ENCODE measurements around the gene KCNJ12. TPM values are rescaled to one million over a fixed set of nuclear protein-coding genes. Genes with fewer than 3 reads are reported as not detected.

Gene KCNJ12
- total and polyA plus RNA-seq, 2 of the 4 experiments (the other 2 are of a cell fraction), result under 0.01 to 0.10 TPM

GRCh38 chr17:21400816-21401593 lies 24.8 kb downstream of the KCNJ12 start:
- no peak overlapping the region for H2BK15ac ChIP-seq (ENCODE audit: low read depth, low read length)
- no peak overlapping the region for H3K4me3 ChIP-seq (ENCODE audit: insufficient read depth, low read depth, low read length)
- H4K20me1 ChIP-seq (ENCODE audit: insufficient read depth, low read length), result no peaks in the 10 kb centered on the region
- WGBS, 2 experiments (ENCODE audit: extremely low coverage in 2 of 2, insufficient read length in 1 of 2), result 67% methylated on average over 3 of the region's 15 CpGs; no CpG with 5 or more reads in 1 of the 2 experiments
- in situ Hi-C loops (cut with MboI; ENCODE audit: low sequenced_read_pairs) (no loop called here), intact Hi-C loops (cut with micrococcal nuclease) (no loop called here), dilution Hi-C loops (cut with HindIII; ENCODE audit: low sequenced_read_pairs, unreplicated experiment) (no loop called here)
- H3K9me3 ChIP-seq (ENCODE audit: control insufficient read depth, insufficient read depth, low read length), result peaks cover 2% of the 10 kb centered on the region; the same call in 1 of the 2 replicates
- H3K27me3 ChIP-seq (ENCODE audit: control insufficient read depth, insufficient read depth, low read length), result no peaks in the 10 kb centered on the region
- H4K91ac ChIP-seq (ENCODE audit: insufficient read depth, low read depth, low read length), result no peak overlapping the region; the same call in 1 of the 2 replicates
- no peaks in the 10 kb centered on the region for H3K79me1 ChIP-seq (ENCODE audit: low read depth in 1 of 2, low read length in 2 of 2)
- no peak overlapping the region for H2BK120ac ChIP-seq (ENCODE audit: low read depth, low read length)
- H2AK9ac ChIP-seq (replicated peaks; ENCODE audit: low read depth, low read length, poor library complexity), result peak overlapping the region; percentile 65
- H3K27ac ChIP-seq (ENCODE audit: insufficient read depth, low read length), result no peak overlapping the region
- H3K14ac ChIP-seq (replicated peaks; ENCODE audit: low read depth, low read length), result no peak overlapping the region; the same call in 1 of the 2 replicates
- DNase-seq (no peak), ATAC-seq (ENCODE audit: low read depth) (no peak)
- H2BK5ac ChIP-seq (ENCODE audit: low read depth, low read length, poor library complexity, severe bottlenecking), result peak overlapping the region; percentile 9
- H3K9ac ChIP-seq (ENCODE audit: low read depth, low read length), result no peak overlapping the region
- peak overlapping the region; percentile 43 for H2AFZ ChIP-seq (replicated peaks; ENCODE audit: low read length, poor library complexity)
- no peaks in the 10 kb centered on the region for H3K36me3 ChIP-seq (ENCODE audit: control insufficient read depth, insufficient read depth, low read length)
- TF ChIP-seq MAZ (IDR thresholded peaks at IDR 0.05; ENCODE audit: borderline replicate concordance, low read depth, low read length) (no peak), SMC3 (IDR thresholded peaks at IDR 0.05; ENCODE audit: low read depth, low read length) (no peak), FOS (IDR thresholded peaks at IDR 0.05; ENCODE audit: low read depth, low read length) (no peak), CHD1 (IDR thresholded peaks at IDR 0.05; ENCODE audit: low read depth, low read length) (no peak), MAFK (IDR thresholded peaks at IDR 0.05; ENCODE audit: low read depth, low read length) (no peak)
- no peak overlapping the region for H3K4me2 ChIP-seq (ENCODE audit: low read depth, low read length)
- H2BK20ac ChIP-seq (ENCODE audit: low read depth, low read length), result peak overlapping the region; percentile 71
- H4K5ac ChIP-seq (ENCODE audit: low read depth, low read length), result no peak overlapping the region
- H3K23ac ChIP-seq (ENCODE audit: low read depth, low read length), result no peak overlapping the region
- BruUV-seq (replicated peaks), result no TSS peak
- no peaks in the 10 kb centered on the region; the same call in 1 of the 2 replicates for H3K9me1 ChIP-seq (ENCODE audit: insufficient read depth, low read length)
- H3K18ac ChIP-seq (ENCODE audit: low read depth, low read length), result no peak overlapping the region
- CTCF ChIA-PET, result no interaction called here
- peak overlapping the region in 1 of 2 experiments; percentile 12; a peak in 1 of 4 replicates for H4K8ac ChIP-seq (ENCODE audit: low read depth in 2 of 2, low read length in 2 of 2)
- H3K56ac ChIP-seq (ENCODE audit: extremely low read depth, insufficient read depth, low read length), result no peak overlapping the region
- POLR2A ChIA-PET (ENCODE audit: unreplicated experiment), result no interaction called here
- H3K4me1 ChIP-seq (ENCODE audit: control insufficient read depth, insufficient read depth, low read length), result peaks cover 18% of the 10 kb centered on the region
- H3K4ac ChIP-seq (ENCODE audit: low read depth, low read length), result no peak overlapping the region; the same call in 1 of the 2 replicates
- H2AK5ac ChIP-seq (ENCODE audit: low read depth, low read length), result peak overlapping the region; percentile 11; the same call in 1 of the 2 replicates
